NCI-H1092 (cell line): ENCODE measurements around the gene ARL14EPL.

Experiments
- DNase-seq: peaks from one replicate; lab custom pipeline; 2025; lab: John Stamatoyannopoulos, UW

ARL14EPL gene

GRCh38 chr5:116032094-116032517, at the start of gene ARL14EPL:
Gene ARL14EPL, plus strand, starts transcription at chr5:116032472. Its CDS starts 18,994 bp downstream, at chr5:116051466.
- no peak for DNase-seq

- no peak for DNase-seq
Observed at GRCh38 chr5:115983519-115983918, 48.8 kb upstream of the ARL14EPL start.

DNA sequence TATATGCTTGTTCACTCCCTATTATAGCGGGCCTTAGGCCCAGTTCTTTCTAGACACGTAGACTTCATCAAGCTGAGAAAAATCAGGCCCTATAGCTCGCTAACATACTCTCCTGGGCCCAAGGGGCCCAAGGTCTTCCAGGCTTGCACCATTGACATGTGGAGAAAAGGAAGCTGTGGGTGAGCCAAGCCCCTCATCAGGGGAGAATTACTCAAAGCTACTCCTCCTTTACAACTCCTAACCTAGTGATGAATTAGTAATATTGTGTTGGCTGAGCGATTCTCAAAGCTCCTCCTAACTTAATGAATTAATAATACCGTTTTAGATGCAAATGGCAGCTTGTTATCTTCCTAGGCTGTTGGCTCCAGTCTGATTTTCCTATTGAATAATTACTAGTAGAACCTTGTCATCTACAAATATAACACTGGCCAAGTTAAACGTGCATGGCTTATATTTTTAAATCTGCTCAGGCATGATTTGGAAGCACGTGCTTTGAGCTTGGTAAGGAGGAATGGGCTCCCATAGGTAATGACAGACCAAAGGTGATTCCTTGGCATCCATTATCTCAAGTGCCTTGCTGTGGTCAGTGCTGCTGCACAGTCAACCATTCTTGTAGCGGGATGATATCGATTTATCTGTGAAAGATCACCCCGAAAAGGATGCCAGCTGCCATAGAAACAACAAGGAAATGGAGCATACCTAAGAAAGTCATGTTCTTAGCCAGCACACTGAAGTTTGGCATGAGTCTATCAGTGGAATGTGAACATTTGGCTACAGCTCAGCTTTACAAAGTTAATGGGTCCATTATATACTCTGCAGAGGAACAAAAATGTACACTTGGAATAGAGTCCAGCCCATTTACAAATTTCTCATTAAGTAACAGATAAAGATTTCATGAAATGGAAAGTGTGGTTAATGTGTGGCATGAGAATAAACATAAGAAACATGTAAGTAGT, 46.2 kb upstream of the ARL14EPL start:
- DNase-seq, result no peak

DNA sequence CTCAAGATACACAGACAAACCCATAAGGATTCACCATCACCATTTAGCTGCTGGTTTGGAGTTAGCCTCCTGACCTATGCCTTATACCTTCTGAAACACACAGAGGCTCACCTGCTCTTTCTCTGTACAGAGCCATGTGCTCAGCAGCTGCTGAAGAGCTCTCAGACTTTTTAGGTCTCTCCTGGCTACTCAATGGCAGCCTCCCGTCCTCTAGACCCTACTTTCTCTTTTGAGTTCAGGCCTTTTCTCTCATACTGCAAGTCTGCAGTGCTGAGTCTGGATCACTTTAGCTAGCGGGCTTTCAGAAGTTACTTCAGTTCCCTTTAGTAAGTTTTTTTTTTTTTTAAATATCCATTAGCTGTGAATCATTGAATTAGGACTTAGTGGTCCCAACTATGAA, 44.3 kb upstream of the ARL14EPL start:
- DNase-seq, result no peak

DNA sequence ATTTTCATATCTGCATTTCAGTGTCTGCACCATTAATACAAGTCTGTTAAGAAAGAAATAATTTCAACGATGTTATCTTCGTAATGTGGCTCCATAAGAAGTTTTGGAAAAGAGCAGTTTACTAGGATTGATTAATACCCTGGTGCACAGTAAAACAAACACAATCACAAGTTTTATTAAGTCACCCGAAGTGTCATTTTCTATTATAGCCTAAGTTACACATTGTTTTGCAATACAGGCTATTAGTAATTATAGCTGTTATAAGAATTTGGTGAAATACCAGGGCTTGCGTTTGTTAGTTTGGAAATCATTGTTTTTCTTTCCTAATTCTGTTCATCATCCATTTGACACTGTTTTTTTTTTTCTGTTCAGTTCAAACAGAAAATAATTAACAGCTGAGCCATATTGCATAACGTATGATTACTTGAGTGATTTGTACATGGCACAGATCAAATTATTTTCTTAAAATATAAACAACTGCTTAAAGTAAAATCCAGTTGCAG, 39.4 kb upstream of the ARL14EPL start:
- DNase-seq, result no peak

DNA sequence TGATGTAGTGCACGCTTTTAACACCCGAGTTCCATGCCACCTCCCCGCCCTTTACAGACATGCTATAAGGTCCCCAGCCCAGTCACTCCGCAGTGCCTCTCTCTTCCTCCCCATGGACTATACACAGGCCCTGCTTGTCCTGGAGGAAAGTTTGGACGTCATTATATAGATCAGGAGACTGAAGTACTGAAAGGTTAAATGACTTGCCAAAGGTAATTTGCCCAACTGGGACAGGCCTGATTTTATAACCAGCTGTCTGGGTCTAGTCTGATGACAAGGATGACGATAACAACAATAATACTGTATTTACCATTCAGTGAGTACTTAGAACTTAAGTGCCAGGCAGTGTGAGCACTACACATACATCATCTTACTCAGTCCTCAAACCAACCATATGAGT, 36.9 kb upstream of the ARL14EPL start:
- DNase-seq, result no peak

- DNase-seq, result no peak
Observed at GRCh38 chr5:116002116-116002906, 30.0 kb upstream of the ARL14EPL start.

DNA sequence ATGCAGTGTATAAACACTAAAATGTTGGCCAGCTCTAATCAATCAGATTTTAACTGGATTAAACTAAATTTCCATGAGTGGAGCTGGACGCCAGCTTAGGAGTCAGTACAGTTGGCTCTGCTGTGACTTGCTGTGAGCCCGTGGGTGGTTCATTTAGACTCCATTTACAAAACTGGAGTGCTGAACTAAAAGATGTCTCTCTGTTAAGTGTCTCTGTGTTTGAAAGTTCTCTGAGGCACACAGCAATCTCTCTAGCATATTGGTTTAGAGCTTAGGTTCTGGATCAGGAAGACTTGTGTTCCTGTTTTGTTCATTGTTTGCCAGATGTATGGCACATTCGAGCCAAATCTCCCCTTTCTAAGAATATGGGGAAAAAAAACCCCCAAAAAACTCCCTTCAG, 28.0 kb upstream of the ARL14EPL start:
- DNase-seq, result no peak

DNA sequence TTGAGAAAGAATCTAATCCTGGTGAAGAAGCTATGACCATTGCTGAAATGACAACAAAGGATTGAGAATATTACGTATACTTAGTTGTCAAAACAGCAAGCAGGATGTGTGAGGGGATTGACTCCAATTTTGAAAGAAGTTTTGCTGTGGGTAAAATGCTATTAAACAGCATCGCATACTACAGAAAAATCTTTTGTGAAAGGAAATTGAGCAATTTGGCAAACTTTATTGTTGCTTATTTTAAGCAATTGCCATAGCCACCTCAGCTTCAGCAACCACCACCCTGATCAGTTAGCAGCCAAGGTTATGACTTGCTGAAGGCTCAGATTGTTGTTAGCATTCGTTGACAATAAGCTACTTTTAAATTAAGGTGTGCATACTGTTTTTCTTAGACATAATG, 22.5 kb upstream of the ARL14EPL start:
- no peak for DNase-seq

- DNase-seq, result no peak
Observed at GRCh38 chr5:116011046-116011445, 21.2 kb upstream of the ARL14EPL start.

GRCh38 chr5:116013207-116013785, 19.0 kb upstream of the ARL14EPL start:
- DNase-seq, result no peak

- no peak for DNase-seq
Observed at GRCh38 chr5:116013936-116014335, 18.3 kb upstream of the ARL14EPL start.

DNA sequence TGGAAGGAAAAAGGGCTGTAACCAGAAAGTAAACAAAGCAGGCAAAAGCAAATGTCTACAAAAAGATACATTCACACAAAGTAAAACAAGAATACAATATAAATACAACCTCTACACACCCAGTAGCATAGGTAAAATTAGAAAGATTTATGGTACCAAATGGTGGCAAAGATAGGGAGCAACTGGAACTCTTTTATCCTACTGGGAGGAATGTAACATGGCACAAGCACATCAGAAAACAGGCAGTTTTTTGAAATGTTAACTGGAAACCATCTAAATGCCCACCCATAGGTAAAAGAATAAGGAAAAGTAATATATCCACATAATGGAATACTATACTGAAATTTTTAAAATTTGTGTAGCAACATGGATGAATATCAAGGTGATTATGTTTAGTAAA, 8.7 kb upstream of the ARL14EPL start:
- DNase-seq, result no peak

GRCh38 chr5:116025866-116026265, 6.4 kb upstream of the ARL14EPL start:
- DNase-seq, result no peak

GRCh38 chr5:116032991-116033390, 719 bp downstream of the ARL14EPL start:
- DNase-seq, result no peak

GRCh38 chr5:116035123-116035522, 2.9 kb downstream of the ARL14EPL start:
- no peak for DNase-seq

GRCh38 chr5:116037236-116037822, 5.1 kb downstream of the ARL14EPL start:
- no peak for DNase-seq

DNA sequence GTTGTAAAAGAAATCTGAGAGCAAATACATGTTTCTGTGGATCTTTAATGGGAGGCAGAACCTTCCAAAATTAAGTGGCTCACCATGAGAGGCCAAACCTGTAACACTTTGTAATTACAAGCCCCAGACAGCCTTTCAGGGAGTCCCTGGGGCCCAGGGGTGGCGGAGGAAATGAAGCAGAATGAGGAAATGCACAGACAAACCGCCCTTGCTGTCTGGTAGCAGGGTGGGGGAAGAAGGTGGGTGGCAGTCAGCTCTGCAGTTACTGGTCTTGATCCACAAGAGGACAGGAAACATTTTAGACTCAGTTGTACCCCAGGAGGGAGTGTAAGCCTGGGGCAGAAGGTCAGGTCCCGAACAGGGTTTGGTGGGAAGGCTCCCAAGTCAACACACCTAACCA, 6.5 kb downstream of the ARL14EPL start:
- DNase-seq, result no peak

- DNase-seq, result no peak
Observed at GRCh38 chr5:116042375-116042774, 10.1 kb downstream of the ARL14EPL start.

GRCh38 chr5:116044073-116044472, 11.8 kb downstream of the ARL14EPL start:
- DNase-seq, result no peak

- no peak for DNase-seq
Observed at GRCh38 chr5:116045821-116046220, 13.5 kb downstream of the ARL14EPL start.

DNA sequence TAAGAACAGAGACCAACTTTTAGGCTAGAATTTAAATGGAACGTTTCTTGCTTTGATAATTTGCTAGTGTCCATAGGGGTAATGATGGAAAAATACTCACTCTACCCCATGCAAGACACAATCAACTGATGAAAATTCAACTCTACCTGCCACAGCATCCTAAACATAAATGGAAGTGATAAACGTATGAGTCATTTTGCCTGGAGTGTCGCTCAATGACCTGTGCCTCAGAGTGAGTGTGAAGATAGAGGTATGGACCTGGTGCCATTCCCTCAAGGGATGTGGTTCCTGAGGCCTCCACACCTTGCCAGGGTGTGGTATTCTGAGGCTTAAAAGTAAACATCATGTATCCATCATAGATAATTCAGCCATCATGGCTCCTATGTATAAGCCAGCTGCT, 14.0 kb downstream of the ARL14EPL start:
- DNase-seq, result no peak
